OCI-LY7 (cell line): Measurements from ENCODE around the gene PAK4. TPM values are rescaled to one million over a fixed set of nuclear protein-coding genes. Genes with fewer than 3 reads are reported as not detected.

ENCODE experiments used
- BruUV-seq: library from RNA; stranded (reverse); fragments of 400-500 nt; replicated peaks from 2 replicates; lab custom pipeline; 2021; lab: Mats Ljungman, UMichigan
- CTCF ChIA-PET: fragments of 300-600 bp; sonication (Branson Sonifier 250); formaldehyde crosslinking; loops from one replicate; lab custom pipeline; 2022; ENCODE audit warnings: antibody characterized with exemption; ENCODE audit not compliant: unreplicated experiment; lab: Charles Lee
- POLR2A ChIA-PET: fragments of 300-600 bp; sonication (Branson Sonifier 250); formaldehyde crosslinking; loops from one replicate; lab custom pipeline; 2022; ENCODE audit warnings: antibody characterized with exemption; lab: Charles Lee
- DNase-seq: peaks from one replicate; pipeline ENCODE4 v3.0.0-alpha.2; 2015; ENCODE audit warnings: low spot score
- H2AFZ ChIP-seq: fragments of 200-600 bp; sonication (generic), shearing (Covaris generic); 2 replicates; pipeline ENCODE4 v1.6.1; 2014; ENCODE audit warnings: mild to moderate bottlenecking, antibody characterized with exemption, low read length, moderate library complexity
- H3K27ac ChIP-seq: fragments of 200-600 bp; sonication (generic); 2 replicates; pipeline ENCODE4 v1.5.1; 2014; ENCODE audit warnings: mixed run types, low read depth, mild to moderate bottlenecking, moderate library complexity, low read length, inconsistent platforms; ENCODE audit not compliant: poor library complexity, severe bottlenecking
- H3K36me3 ChIP-seq: fragments of 200-600 bp; sonication (generic); 2 replicates; pipeline ENCODE4 v1.6.1; 2014; ENCODE audit warnings: mild to moderate bottlenecking, antibody characterized with exemption, low read length, moderate library complexity, mixed read lengths; ENCODE audit not compliant: insufficient read depth
- H3K4me1 ChIP-seq: fragments of 200-600 bp; sonication (generic); 2 replicates; pipeline ENCODE4 v1.5.1; 2014; ENCODE audit warnings: mild to moderate bottlenecking, low read length; ENCODE audit not compliant: insufficient read depth, poor library complexity, severe bottlenecking
- H3K4me2 ChIP-seq: fragments of 200-600 bp; sonication (generic); 2 replicates; pipeline ENCODE4 v1.6.1; 2014; ENCODE audit warnings: mild to moderate bottlenecking, low read length
- H3K4me3 ChIP-seq: fragments of 200-600 bp; sonication (generic); 2 replicates; pipeline ENCODE4 v1.5.1; 2014; ENCODE audit warnings: mild to moderate bottlenecking, low read depth, low read length; ENCODE audit not compliant: poor library complexity, severe bottlenecking
- H3K79me2 ChIP-seq: fragments of 200-600 bp; sonication (generic); 2 replicates; pipeline ENCODE4 v1.6.1; 2016; ENCODE audit warnings: low read depth, mild to moderate bottlenecking, low read length, moderate library complexity, mixed read lengths; ENCODE audit not compliant: insufficient read depth
- H3K9me2 ChIP-seq: fragments of 200-600 bp; sonication (generic); 2 replicates; pipeline ENCODE4 v1.6.1; 2016; ENCODE audit warnings: mild to moderate bottlenecking, low read length, mixed read lengths; ENCODE audit not compliant: insufficient read depth
- H3K9me3 ChIP-seq: fragments of 200-600 bp; sonication (generic); 2 replicates; pipeline ENCODE4 v1.6.1; 2014; ENCODE audit warnings: mild to moderate bottlenecking, mixed run types, low read length, mixed read lengths
- H4K20me1 ChIP-seq: fragments of 200-600 bp; sonication (generic); 2 replicates; pipeline ENCODE4 v1.6.1; 2014; ENCODE audit warnings: mild to moderate bottlenecking, antibody characterized with exemption, low read length, moderate library complexity, mixed read lengths; ENCODE audit not compliant: insufficient read depth
- CTCF ChIP-seq: fragments of 200-600 bp; sonication (generic); conservative IDR thresholded peaks from 2 replicates; pipeline ENCODE4 v1.5.1; 2014; ENCODE audit warnings: mild to moderate bottlenecking, antibody characterized with exemption, low read length, moderate library complexity, mixed read lengths
- EZH2phosphoT487 ChIP-seq: fragments of 200-600 bp; sonication (generic); IDR thresholded peaks from 2 replicates; pipeline ENCODE4 v1.6.1; 2018; ENCODE audit warnings: low read depth, borderline replicate concordance, mild to moderate bottlenecking, mixed run types, antibody characterized with exemption, low read length, moderate library complexity, mixed read lengths
- intact Hi-C: fragments of 100-400 bp; cut with micrococcal nuclease; formaldehyde crosslinking; loops from one replicate; pipeline ENCODE4 v1.10.0; 2022; ENCODE audit not compliant: unreplicated experiment
- total RNA-seq, 2 experiments: library from RNA; depleted of rRNA in 1 of 2; stranded (reverse); fragments of >200 nt in 1 of 2; shearing (Covaris generic) in 1 of 2; gene quantifications; 2 replicates each; pipeline ENCODE4 v1.2.3, GENCODE V29; 2014 to 2022

The PAK4 gene
- total RNA-seq, 2 experiments from 2014 or later: 7.8 to 26.7 TPM

DNA sequence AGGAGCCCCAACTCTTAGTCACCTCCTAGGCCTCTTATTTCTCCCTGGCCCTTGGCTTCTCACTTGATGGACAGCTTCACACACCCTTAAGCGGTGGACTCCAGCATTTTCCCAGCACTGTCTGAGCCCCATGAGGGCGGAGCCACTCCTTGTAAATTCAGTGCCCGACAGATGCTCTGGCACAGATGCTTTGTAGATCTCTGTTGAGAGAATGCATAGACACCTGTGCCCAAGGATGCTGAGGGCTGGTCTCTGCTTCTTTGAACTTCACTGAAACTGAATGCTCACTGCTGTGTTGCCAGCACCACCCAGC, 75.2 kb downstream of the PAK4 start:
- POLR2A ChIA-PET: no interaction called here
- H3K4me1 ChIP-seq: no peaks in the 10 kb centered on the region
- H3K27ac ChIP-seq: no peak overlapping the region
- TF ChIP-seq EZH2phosphoT487 (no peak), CTCF (no peak)
- no peaks in the 10 kb centered on the region for H3K9me2 ChIP-seq
- no peaks in the 10 kb centered on the region for H4K20me1 ChIP-seq
- no peak for DNase-seq
- CTCF ChIA-PET: no interaction called here
- no peaks in the 10 kb centered on the region for H3K79me2 ChIP-seq
- no TSS peak for BruUV-seq
- intact Hi-C loops: no loop called here
- no peaks in the 10 kb centered on the region for H3K36me3 ChIP-seq
- H3K4me3 ChIP-seq: no peak overlapping the region
- no peak overlapping the region for H2AFZ ChIP-seq
- no peaks in the 10 kb centered on the region for H3K9me3 ChIP-seq
- H3K4me2 ChIP-seq: no peak overlapping the region

DNA sequence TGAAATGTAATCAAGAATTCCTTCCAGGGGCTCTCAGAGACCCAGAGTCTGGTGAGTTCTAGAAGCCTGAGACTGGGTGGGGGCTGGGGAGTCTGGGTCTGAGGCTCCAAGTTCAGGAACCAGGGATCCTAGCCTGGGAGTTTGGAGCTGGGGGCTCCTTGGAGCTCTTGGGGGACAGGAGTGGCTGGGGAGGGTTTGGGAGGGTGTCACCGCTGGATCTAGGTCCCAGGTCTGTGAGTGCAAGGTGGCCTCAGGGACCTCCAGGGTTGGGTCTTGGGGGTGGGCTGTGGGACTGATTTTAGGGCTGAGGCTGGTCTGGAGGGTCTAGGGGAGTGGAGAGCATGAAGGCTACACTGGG, 77.4 kb downstream of the PAK4 start:
- ChIA-PET POLR2A (no interaction called here), CTCF (no interaction called here)
- Histone ChIP-seq H3K9me2 (no peaks in the 10 kb centered on the region), H3K27ac (no peak overlapping the region), H3K79me2 (no peaks in the 10 kb centered on the region), H2AFZ (no peak overlapping the region), H3K36me3 (no peaks in the 10 kb centered on the region), H3K4me3 (no peak overlapping the region), H4K20me1 (no peaks in the 10 kb centered on the region), H3K4me2 (no peak overlapping the region), H3K9me3 (no peaks in the 10 kb centered on the region), H3K4me1 (no peaks in the 10 kb centered on the region)
- BruUV-seq: no TSS peak
- TF ChIP-seq EZH2phosphoT487: no peak
- TF ChIP-seq CTCF: no peak
- intact Hi-C loops: no loop called here
- DNase-seq: no peak

DNA sequence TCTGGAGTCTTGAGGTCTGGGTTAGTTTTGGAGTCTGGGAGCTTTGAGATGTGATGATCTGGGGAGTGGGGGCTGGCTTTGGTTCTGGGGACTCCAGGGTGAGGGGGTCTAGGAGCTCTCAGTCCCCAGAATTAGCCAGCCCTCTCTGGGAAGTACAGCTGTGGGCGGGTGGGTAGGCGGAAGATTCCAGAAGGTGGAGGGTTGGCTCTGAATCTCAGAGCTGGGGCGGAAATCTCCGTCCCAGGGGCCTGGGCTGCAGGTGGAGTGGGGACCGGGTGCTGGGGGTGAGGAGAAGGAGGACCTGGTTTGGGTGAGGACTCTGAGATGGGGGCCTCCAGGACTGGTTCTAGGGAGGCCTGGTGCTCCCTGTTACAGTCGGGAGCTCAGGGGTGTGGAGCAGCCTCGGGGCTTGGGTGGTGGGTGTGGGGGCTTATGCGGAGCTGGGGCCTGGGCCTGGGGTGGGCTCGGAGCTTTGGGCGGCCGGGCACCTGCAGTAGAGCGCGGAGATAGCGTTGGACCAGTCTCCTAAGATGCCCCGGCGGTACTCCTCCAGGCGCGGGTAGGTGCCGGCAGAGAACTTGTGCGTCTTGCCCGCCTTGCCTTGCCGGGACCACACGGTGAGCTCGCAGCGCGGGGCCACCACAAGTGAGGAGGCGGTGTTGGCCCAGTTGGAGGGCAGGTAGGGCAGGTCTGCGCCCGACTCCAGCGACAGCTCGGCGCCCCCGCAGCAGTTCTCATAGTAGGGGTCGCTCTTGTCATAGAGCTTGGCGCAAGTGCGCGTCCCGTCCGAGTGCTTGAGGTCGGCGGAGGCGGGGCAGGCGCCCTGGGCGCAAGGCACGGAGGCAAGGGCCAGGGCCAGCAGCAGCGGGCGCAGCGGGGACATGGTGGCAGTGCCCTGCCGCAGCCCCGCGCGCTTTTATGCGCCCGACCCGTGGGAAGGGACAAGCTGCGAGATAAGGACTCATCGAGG, 78.1 kb downstream of the PAK4 start, which contains the start of gene SYCN:
Gene SYCN, minus strand, starts transcription at position 892 of the 970 bp plus-strand sequence. Its CDS starts 9 bp downstream, at position 883.
- Histone ChIP-seq H3K9me2 (no peaks in the 10 kb centered on the region), H3K79me2 (no peaks in the 10 kb centered on the region), H3K4me3 (no peak within 1 kb of the TSS), H2AFZ (no peak within 1 kb of the TSS), H3K27ac (no peak within 1 kb of the TSS), H3K9me3 (no peaks in the 10 kb centered on the region), H3K4me2 (no peak within 1 kb of the TSS), H3K36me3 (no peaks in the 10 kb centered on the region), H4K20me1 (no peaks in the 10 kb centered on the region), H3K4me1 (no peaks in the 10 kb centered on the region)
- POLR2A ChIA-PET: no interaction called here
- CTCF ChIA-PET: no interaction called here
- intact Hi-C loops: no loop called here
- TF ChIP-seq EZH2phosphoT487 (no peak), CTCF (no peak)
- no peak for DNase-seq
- BruUV-seq: no TSS peak
